DMS79 (cell line): ENCODE measurements around the gene IVNS1ABP.

ENCODE experiments used
- DNase-seq: peaks from one replicate; lab custom pipeline; 2025; lab: John Stamatoyannopoulos, UW

IVNS1ABP gene

DNA sequence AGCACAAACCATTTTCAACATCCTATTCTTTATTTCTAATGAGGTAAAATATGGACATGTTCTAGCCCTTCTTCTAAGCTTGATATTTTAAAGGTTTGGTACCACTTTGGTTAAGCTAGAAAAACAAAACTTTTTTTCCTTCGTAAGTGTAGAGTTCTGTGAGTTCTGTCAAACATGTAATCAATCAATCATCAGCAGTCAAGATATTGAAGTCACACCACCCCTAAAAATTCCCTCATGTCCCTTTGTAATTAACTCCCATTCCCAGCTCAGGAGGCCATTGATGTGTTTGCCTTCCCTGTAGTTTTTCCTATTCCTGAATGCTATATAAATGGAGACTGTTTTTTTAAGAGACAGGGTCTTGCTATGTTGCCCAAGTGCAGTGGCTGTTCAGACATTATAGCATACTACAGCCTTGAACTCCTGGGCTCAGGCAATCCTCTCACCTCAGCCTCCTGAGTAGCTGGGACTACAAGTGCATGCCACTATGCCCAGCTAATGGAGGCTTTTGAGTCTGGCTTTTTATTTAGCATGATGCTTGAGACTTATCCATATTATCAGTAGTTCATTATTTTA lies 23.0 kb downstream of the IVNS1ABP start:
- no peak for DNase-seq

DNA sequence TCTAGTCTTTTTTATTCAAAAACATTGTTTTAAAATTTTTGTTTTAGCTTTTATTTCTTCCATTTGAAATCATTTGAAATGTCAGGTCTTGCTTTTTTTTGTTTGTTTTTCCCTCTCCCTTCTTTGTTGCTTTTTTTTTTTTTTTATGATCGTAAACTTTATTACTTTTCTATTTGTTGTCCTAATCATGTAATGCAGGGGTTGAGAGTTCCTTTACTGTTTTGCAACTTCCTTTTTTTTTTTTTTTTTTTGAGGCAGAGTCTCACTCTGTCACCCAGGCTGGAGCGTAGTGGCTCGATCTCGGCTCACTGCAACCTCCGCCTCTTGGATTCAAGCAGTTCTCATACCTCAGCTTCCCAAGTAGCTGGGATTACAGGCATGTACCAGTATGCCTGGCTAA lies 24.8 kb downstream of the IVNS1ABP start:
- DNase-seq, result no peak

DNA sequence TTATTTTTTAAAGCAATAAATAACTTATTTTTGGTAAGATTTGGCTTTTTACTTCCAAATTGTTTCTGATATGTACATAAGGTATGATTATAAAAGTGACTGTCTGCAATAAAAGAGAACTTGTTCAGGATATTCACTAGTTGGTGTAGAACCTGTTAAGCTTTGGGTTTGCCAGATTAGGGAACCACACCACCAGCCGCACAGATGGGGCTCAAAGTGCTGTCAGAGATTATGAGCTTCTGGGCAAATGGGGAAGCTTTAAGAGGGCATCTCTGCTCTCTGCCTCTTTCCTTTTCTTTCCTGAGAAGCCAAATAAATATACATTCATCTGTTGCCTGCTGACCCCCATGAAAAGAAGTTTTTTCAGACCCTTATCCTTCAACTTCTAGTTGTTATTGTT lies 25.4 kb downstream of the IVNS1ABP start:
- DNase-seq, result no peak

DNA sequence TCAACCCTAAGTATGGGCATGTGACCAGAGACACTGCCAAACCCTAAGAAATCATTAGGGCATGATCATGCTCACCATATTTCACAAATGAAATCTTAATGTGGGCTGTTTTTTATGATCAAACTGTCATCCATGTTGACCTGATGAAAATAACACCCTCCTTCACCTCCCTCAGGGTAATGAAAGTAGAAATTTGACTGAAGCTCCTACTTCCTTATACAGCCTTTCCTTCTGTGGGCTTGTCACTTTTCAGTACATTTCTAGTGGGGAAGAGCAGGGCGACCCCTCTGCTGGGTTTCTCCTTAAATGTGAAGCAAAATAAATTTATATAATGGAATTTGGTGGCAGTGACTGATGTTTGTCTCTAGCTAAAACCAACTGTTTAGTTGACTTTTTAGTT lies 25.9 kb downstream of the IVNS1ABP start:
- DNase-seq, result no peak

GRCh38 chr1:185289880-185290279 lies 27.2 kb downstream of the IVNS1ABP start:
- DNase-seq, result no peak

DNA sequence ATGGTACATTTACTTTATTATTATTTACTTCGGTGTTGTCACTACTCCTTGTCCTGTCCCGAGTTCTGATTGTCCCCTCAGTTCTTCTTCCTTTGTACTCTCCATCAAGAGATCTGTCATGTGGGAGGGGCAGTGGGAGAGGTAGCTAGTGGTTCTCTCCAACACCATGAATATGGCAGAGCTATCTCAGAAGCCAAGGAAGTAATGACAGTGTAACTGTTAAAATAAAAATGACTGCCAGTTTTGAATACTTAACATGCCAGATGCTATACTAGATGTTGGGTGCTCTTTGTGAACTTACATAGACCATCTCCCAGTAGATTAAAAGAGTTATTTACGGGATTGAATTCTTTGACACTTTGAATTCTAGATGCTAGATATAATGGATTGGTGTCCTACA lies 28.6 kb downstream of the IVNS1ABP start:
- DNase-seq, result no peak

DNA sequence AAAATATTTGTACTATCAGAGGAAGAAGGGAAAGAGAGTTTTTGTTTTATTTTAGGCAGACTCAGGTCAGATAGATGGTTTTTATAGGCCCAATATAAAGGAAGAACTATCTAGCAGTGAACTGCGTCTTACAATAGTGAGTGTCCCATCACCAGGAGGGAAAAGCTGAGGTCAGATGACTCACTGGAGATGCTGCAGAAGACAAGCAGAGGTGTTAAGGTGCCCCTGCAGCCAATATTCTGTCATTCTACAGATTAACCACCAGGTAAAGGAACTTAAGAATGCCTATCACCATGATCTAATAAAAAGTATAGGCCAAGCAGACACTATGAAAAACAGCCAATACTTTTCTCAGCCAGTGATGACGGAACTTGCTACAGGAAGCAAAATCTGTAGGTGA lies 29.6 kb downstream of the IVNS1ABP start:
- DNase-seq, result no peak

DNA sequence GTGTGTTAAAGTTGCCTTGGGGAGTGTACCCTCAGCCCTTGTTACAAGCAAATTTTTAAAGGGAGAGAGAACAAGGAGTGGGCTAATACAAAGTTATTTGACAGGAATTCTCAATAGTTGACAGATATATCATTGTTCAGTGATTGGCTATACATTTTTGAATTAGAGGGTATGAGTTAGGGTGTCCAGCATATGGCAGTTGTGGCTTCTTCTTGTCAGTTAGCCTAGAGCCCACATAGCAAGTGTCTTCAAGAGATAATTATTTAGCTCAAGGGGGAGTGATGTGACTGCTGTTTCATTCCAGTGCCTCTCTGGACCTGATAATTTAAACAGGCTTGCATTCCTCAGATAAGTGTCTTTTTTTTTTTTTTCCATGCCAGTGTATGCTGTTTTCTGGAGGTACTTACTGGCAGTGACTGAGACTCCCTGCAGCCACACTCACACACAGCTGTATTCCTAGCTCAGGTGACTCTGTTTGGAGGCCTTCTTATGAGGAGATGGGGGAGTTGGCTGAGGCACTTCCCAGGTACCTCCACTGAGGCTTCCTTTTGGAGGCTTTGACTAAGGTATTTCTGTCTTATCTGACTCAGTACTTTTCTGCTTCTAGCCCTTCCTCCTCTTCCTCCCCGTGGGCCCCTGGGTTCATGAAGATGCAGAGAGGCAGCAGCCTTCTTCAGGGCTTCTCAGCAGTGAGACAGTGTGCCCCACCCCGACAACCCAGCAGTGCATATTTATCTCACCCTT lies 32.3 kb downstream of the IVNS1ABP start:
- no peak for DNase-seq

GRCh38 chr1:185284116-185284515 lies 32.9 kb downstream of the IVNS1ABP start:
- DNase-seq, result no peak

- no peak for DNase-seq
Observed at GRCh38 chr1:185281245-185281644, 35.8 kb downstream of the IVNS1ABP start.

DNA sequence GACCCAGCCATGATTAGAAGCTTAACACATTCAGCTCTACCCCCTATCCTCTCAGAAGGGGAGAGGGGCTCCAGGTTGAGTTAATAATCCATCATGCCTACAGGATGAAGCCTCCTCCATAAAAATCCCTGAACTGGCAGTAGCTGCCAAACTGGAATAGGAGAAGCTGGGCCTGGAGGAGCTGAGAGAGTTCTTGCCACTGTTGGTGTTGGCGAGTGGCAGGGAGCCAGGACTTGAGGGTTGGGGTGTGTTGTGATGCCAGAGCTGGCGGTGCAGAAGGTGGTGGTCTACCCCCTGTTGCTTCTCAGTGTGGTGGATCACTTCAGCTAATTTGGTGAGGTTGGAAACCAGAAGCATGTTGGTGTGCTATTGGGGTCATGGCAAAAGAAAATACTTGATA lies 36.5 kb downstream of the IVNS1ABP start:
- DNase-seq, result no peak

DNA sequence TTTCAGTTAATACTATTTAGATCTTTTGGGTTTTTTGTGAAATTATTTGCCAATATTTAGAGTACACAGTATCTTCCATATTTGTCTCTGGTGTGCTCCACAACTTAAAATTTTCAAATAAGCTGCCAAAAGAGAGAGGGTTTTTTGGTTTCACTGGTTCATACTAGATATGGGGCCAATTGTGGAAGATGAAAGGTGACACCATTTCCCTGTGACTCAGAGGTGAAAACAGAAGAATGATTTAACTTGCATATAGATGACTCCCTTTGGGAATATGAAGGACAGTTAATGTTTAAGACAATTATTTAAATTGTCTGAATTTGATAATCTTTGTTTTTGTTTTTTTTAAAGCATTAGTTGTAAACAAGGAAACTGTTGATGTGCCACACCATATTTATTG lies 37.5 kb downstream of the IVNS1ABP start:
- DNase-seq, result no peak

- DNase-seq, result no peak
Observed at GRCh38 chr1:185271921-185272320, 45.1 kb downstream of the IVNS1ABP start.

DNA sequence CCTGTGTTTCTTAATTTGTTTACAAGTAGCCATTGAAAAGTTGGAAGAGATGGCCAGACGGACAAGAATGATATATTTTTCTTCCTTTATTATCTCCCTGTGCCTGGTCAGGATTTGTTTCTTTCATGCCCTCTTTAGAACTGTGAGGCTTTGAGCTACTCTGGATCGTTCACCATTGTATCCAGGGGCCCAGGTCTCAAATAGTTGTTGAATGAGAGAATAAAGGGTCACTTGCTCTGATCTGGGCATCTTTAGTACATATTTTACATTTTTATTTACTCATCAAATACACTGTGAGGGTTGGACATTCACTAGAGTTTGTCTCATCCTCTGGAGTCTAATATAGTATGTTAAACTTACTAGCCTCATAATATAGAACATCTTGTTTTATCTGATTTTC lies 48.7 kb downstream of the IVNS1ABP start:
- no peak for DNase-seq

DNA sequence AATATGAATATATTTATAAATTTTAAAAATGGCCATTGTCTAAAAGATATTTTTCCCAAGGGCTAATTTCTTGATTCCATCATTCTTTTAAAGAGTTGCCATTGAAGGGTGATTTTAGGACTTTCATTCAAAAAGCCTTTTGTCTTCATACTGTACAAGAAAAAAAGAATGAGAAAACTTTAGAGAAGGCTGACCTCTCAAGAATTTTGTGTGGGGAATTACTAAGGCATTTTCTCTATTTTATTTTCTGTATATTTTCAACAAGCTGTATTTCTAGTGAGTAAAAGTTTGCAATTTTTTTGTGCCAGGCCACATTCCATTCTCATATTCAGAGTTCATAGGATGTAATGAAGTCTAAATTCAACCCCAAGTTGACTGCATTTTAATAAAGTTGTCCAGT lies 49.3 kb downstream of the IVNS1ABP start:
- DNase-seq, result no peak

- DNase-seq, result no peak
Observed at GRCh38 chr1:185267301-185267700, 49.7 kb downstream of the IVNS1ABP start.

GRCh38 chr1:185265314-185265713 lies 51.7 kb downstream of the IVNS1ABP start:
- DNase-seq, result no peak

DNA sequence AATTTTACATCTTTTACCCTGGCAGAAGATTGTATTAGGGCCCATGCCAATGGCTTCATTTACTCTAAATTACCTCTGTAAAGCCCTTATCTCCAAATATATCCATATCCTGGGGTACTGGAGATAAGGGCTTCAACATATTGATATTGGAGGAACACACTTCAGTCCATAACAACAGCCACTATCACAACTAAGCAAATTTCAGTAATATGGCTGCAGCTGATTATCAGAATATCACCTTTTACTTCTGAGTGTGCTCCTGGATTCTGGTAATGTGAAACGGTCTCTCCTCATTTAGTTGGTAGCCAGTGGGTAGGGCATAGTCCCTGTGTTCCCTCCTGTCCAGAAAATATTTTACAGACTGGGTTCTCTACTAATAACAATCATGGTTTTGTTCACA lies 53.3 kb downstream of the IVNS1ABP start:
- DNase-seq, result no peak

GRCh38 chr1:185263292-185263691 lies 53.8 kb downstream of the IVNS1ABP start:
- DNase-seq, result no peak

DNA sequence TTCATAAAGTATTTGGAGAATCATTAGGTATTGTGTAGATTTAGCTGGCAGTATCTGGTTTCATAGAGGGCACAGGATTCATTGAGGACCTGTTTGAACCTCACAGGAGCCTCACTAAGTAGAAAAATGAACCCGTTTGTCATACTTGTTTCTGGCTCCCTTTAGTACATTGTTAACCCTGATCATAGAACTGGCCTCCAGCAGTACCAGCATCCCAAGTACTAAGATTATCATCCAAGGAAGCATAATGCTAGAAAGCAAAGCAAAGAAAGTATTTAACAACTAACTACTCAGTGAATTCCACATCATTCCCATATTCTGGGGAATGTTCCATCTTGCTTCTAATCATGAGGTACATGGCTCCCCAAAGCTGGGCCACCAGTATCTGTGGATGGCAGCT lies 54.9 kb downstream of the IVNS1ABP start:
- no peak for DNase-seq

- no peak for DNase-seq
Observed at GRCh38 chr1:185260611-185261010, 56.4 kb downstream of the IVNS1ABP start.

DNA sequence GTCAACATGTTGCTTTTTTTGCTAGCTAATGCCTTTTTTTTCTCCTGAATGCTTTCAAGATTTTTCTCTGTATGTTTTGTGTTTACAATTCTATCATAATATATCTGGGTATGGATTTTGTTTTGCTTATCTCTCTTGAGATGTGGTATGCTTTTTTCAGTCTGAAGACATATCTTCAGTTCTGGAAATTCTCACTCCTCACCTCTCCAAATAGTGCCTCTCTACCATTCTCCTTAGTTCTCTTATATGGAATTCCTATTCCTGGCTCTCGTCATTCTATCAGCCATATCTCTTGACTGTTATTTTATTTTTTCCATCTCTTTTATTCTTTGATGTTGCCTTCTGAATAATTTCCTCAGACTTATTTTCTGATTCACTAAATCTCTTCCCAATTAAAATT lies 58.4 kb downstream of the IVNS1ABP start:
- DNase-seq, result no peak

GRCh38 chr1:185257950-185258208 lies 59.2 kb downstream of the IVNS1ABP start:
- no peak for DNase-seq
